Left ventricle myocardium superior (tissue), 1 donor: ENCODE data around the gene BLNK. TPM values are rescaled to one million over a fixed set of nuclear protein-coding genes. Genes with fewer than 3 reads are reported as not detected.

Experiments
- ATAC-seq: fragments of 200-7000 bp; cut with Tn5 transposase; one replicate; pipeline ENCODE4 v1.9.1; 2020; ENCODE audit warnings: mild to moderate bottlenecking, moderate library complexity
- DNase-seq: peaks from one replicate; pipeline ENCODE4 v3.0.0-alpha.2; 2020
- intact Hi-C: fragments of 100-400 bp; cut with micrococcal nuclease; formaldehyde crosslinking; loops from one replicate; pipeline ENCODE4 v1.11.0; 2022
- total RNA-seq: library from RNA; stranded (reverse); fragmentation: NEBNext Ultra II Directional; extraction: Animal tissue kit (Norgen Biotek cat#: 25700); gene quantifications from one replicate; pipeline ENCODE4 v1.2.1, GENCODE V29; 2021
- donor health status: DM: no; HTN: yes; CAD: no; lungs with severe emphysema.

Gene BLNK
- total RNA-seq, 1 donor from 2014 or later: 1.3 TPM

DNA sequence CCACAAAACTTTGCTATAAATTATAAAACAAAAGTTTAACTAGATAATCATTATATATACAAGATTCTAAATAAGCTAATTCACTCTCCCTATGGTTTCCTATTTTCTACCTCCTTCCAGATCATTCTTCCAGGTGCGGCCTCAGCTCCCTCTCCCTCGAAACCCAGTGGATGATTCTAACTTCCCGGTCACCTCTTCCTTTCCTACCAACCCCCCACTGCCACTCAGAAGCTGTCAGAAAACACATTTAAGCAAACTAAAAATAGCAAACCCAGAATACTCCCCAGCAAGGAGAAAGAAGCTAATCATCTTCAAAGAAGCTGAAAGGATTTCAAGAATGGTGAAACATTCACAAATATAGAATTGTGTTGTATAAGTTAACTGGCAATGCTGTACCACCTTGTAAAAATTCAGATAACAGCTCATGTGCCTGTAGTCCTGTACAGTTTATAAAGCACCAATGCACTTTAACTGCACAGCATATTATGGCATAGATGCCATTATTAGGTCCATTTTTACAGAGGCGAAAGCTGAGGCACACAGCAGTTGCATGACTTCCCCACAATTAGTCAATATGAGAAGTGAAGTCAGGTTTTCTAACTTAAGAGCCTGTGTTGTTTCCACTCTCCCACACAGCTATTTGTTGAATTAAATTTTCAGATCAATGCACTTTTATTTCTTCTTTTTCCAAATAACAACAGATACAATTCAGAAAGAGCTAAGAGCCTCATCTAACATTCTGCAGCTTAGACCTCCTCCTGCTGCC lies 19.2 kb upstream of the BLNK start:
- intact Hi-C loops: no loop called here
- no peak for ATAC-seq

DNA sequence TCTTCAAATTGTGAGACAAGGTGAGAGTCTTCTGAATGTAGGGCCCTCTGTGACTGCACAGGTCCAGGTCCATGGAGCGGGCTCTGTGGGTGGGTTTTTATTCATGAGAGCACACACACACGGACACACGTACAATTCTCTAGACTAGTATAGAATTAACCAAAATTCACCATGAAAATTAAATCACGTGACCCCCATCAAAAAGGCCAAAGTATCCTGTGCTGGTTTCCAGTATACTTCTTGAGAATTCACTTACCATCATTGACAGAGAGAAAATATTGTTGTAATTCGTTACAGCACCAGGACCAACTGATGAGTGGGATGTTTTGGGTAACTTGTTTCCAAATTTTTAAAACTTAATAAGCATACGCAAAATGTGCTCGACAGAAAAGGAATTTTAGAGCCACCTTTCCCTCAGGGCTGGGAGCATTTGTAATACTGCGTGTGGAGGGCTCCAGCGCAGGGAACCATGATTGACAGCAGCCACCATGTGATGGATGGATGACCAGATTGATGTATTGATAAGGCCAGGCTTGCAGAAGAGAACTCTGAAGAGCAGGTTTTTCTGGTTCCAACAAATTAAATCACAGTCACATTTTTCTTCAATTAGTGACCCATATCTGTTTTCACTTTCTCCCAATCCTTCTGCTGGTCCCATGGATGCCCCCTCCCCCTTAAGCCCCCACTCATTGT lies 18.0 kb upstream of the BLNK start:
- DNase-seq (no peak), ATAC-seq (no peak)
- intact Hi-C loops: loop anchor here (5.0 kb wide), 1 partner anchor 57 kb away; no protein-coding TSS in a partner anchor

More for the DNA sequence above, 19.2 kb upstream of the BLNK start:
- DNase-seq: no peak

DNA sequence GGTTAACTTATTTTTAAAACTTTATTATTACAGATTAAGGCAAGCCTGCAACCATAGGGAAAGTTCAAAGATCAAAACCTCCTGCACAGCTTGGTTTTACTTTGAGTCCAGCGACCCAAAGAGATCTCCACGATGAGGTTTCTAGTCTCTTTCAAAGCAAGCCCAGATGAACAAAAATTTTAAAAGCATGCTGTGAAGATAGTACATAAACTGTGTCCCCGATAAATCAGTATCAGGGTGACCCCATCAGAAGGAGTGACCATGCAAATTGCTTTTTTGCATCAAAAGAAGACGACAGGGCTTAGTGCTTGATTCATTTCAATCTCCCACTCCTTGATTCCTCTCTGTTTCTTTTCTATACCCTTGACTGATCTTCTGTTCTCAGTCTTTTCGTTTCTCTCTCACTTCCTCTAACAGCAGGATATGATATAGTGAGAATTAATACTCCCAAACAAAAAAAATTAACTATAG lies 16.8 kb upstream of the BLNK start:
- DNase-seq (no peak), ATAC-seq (no peak)
- intact Hi-C loops: loop anchor here (5.0 kb wide), 1 partner anchor 56 kb away; no protein-coding TSS in a partner anchor

DNA sequence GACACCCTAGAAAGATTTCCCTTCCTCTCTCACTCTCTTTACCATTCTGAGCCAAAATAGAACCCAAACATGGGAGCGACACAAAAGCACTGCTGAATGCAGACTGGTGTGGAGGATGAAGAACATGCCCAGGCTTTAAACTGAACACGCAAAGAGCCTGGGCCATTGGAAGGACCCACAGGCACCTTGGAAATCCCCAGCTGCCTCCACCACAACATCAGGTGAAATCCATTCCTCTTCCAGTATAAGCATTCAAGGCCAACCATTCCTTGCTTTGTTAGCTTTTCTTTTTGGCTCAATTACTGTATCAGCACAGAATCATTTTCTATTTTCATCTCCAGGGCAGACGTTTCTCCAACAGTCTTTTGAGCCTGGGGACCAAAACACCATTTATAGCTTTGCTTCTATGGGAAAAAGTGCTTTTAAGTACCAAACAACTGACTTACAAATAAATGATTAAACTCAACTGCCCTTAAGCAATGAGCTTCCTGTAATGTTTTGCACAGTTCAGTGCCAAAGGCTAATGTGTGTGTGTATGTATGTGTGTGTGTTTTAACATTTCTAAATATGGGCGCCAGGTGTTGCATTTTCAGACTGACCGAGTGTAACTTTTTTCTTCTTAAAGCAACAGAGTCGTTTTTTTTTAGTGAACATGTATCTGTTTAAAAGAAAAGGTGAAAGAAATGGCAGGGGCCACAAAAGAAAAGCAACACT lies 16.2 kb upstream of the BLNK start:
- no peak for ATAC-seq
- no peak for DNase-seq
- intact Hi-C loops: loop anchor here (5.0 kb wide), 1 partner anchor 55 kb away; no protein-coding TSS in a partner anchor

DNA sequence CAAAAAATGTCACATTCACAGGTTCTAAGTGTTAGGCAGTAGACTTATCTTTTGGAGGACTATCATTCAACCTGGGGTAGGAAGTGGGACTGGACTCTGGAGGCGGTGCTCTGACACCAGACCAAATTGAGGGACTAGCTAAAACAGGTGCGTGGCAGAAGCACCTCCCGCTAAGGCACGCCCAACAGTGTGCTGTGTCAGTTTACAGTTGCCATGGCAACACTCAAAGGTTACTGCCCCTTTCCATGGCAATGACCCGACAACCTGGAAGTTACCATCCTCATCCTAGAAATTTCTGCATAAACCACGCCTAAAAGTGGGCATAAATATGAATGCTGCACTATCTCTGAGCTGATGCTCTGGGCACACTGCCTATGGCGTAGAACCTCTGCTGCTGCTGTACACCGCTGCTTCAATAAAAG lies 14.0 kb upstream of the BLNK start:
- no peak for ATAC-seq
- intact Hi-C loops: loop anchor here (5.0 kb wide), 1 partner anchor 53 kb away; no protein-coding TSS in a partner anchor

DNA sequence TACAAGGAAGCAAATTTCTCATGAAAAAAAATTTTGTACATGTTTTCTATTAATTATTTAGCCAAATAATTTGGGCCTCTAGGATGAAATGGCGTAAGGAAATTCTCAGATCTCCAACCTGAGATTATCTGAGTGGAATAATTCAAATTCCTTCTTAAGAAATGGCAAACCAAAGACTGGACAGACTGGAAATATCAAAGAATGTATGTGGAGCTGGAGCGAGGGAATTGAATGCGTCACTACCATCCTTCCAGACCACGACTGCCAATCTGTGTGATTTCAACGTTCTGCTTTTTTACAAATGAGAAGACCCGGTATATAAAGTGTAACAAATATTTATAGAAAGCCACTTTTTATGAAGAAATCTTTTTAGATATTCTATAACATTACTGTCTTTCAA lies 12.4 kb upstream of the BLNK start:
- ATAC-seq (no peak), DNase-seq (no peak)
- intact Hi-C loops: no loop called here

More for the DNA sequence above, 14.0 kb upstream of the BLNK start:
- DNase-seq: no peak

DNA sequence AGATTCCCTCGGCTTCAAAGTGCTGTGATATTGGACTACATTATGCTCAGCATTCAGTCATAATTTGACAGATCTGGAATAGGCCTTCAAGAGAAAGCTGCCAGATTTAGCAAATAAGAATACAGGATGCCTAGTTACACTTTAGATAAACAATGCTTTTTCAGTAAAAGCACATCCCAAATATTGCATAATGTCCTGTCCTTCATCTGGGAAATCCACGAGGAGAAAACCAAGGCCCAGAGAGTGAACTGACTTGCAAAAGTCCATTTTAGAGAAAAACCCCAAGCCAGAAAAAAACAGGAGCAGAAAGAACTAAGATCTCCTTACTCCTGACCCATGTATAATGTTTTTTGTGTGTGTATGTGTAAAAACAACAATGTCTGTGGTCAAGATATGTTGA lies 12.0 kb upstream of the BLNK start:
- ATAC-seq (no peak), DNase-seq (no peak)
- intact Hi-C loops: no loop called here

DNA sequence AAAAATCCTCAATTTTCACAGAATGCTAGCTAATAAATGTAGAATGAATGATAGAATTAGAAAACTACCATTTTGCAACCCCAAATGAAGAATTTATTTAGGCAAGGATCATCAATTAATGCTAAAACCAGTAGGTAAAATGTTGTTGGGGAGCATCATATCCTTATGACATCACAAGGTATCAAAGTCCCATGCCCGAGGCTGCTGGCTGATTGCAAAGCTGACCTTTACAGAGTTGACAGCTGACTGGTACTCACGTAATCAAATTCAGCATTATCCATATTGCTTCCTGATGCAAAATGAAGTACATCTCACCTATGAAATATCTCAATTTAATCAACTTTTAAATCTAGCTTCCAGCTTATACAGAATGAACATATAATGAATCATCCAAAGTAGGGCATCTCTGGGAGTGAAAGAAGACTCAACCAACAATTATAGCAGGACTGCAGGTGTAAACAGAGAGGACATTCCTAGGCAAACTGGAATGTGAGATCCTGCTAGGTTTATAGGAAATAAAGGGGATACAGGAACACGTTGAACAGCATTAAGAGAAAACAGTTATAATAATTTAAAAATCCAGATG lies 10.2 kb upstream of the BLNK start:
- intact Hi-C loops: no loop called here
- no peak for ATAC-seq
- no peak for DNase-seq

DNA sequence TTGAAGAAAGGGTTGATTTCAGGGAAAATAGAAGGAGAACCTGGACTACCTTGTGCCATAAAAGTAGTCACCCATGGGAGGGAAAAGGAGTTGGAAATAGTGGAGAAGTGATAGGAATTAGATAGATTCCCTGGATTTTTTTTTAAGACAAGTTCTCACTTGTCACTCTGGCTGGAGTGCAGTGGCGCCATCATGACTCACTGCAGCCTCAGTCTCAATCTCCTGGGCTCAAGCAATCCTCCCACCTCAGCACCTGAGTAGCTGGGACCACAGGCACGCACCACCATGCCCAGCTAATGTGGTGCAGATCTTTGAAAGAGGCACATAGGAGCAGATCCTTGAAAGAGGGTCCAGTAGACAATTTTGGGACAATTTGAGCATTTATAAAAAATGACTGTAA lies 9.5 kb upstream of the BLNK start:
- ATAC-seq: no peak
- no peak for DNase-seq
- intact Hi-C loops: no loop called here

DNA sequence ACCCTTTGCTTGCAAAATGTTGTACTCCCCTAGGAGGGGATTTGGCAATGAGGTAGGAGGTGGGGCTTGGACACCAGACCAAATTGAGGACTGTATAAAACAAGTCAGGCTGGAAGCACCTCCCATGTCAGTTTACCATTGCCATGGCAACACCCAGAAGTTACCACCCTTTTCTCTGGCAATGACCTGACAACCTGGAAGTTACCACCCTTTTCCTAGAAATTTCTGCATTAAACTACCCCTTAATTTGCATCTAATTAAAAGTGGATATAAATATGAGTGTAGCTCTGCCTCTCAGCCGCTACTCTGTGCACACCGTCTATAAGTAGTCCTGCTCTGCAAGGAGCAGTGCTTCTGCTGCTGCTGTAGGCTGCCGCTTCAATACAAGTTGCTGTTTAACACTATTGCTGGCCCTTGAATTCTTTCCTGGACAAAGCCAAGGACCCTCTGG lies 7.8 kb upstream of the BLNK start:
- no peak for DNase-seq
- ATAC-seq: no peak
- intact Hi-C loops: no loop called here

DNA sequence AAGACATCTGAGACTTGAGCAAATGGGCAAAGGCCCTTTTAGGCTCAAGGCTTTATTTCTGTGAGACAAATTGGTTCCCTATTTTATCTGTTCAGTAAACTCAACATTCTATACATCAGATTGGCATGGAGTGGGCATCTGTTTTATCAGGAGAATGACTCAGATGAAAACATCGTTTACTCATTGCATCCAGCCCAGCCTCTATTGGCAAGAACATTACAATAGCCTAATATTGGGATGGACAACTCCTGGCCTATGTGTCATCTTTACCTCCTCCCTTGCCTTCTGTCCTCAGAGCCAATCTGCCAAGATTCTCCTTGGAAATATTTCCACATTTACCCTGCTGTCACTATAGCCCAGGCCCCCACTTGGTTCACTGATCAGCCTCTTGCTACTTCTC lies 5.5 kb upstream of the BLNK start:
- intact Hi-C loops: no loop called here
- no peak for DNase-seq
- ATAC-seq: no peak

DNA sequence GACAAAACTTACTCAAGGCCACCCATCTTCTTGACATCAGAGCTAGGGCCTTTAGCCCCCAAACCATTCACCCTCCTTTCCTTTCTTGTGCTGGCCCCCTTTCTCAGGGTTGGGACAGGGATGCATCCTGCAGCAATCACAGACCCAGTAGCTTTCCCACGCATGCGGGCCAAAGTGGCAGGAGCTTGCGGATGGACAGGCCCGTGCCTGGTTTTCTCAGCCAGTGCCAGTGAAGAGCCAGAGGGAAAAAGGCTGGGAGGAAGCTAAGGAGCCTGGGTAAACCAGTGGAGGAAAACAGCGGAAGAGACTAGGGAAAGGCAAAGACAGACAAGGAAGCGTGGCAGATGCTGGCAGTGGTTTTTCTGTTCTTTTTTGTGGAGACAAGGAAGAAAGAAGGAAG lies 5.1 kb upstream of the BLNK start:
- no peak for DNase-seq
- ATAC-seq: no peak
- intact Hi-C loops: no loop called here

DNA sequence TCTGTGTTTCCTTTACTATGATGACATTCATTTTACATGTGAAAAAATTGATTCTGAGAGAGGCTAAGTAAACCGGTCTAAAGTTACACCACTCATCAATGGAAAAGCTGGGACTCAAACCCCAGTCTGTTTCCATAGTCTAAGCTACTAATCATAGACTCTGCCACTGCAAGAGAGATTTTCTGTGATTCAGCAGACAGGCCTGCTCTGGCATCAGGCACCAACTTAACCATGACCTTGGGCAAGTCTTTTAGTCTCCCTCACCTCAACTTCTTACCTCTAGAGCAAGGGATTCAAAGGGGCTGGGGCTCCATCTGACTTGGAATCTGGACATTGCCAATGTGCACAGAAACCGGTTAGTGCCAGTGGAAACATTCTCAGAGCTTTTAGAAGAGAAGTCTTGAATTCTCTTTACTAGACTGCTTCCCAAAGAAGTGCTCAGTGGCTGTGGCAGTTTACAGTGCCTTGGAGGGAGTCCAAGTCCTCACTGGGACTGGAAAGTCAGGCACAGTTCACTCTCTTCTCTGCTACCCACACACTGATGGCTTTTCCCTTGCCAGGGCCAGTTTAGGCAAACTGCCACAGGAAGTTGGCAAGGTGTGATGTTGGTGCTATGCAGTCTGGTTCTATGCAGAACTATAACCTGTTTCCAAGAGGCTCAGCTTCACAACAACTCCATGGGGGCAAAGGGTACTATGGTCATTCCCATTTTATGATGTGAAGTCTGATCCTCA lies 4.5 kb upstream of the BLNK start:
- peak; percentile 63 for DNase-seq
- peak; percentile 91 for ATAC-seq
- intact Hi-C loops: no loop called here

DNA sequence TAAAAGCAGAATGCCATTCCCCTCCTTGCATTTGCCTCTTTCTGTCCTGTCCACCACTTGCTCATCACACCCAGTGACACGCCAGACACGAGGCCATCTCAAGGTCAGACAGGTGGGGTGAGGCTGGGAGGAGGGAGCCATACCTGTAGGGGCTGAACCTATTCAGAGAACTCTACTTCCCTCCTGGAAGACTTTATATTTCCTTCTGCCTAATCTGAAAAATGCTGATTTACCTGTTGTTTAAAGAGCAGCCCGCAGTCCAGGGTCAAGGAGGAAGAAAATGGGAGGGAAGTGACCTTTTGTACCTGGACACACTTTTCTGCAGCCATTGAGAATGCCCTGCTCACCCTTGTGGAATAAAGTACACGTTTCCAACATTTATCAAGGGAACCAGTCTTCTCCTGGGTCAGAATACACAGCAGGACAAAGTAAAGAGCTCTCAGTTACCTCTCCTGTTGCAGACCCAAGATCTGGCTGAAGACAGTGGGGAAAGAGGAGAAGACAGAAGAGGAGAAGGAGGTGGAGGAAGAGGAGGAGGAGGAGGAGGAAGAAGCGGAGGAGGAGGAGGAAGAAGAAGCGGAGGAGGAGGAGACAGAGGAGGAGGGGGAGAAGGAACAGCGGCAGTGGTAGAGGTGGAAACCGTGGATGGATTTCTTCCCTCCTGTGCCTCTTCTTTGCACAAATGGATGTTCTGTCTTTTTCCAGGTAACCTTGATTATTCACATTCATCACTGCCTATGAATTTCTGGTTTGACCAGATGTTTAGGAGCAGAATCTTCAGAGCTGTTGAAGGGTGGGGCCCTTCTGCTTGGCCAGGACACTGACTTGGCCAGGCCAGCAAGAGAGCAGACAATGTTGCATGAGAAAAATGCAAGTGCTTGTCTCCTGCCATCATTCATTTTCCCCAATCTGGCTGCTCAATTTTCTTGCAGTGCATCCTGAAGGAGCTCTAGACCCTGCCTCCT lies 1.2 kb upstream of the BLNK start:
- intact Hi-C loops: no loop called here
- no peak for ATAC-seq
- no peak for DNase-seq

DNA sequence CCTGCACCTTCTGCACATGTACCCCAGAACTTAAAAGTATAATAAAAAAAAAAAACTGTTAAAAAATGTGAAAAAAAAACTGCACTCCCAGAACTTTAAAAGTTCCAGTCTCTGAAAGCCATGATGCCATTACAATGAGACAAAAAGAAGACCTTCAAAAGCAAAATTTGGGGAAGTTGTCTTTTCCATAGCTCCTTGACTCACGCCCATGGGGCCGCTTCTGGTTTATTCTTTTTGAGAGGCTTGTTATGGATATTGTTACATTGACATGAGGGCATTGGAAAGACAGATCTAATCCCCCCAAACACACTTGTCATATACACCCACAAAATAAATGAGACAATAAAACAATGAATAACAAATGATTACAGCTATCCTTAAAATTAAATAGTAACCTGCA lies 798 bp downstream of the BLNK start:
- intact Hi-C loops: no loop called here
- ATAC-seq (no peak), DNase-seq (no peak)

DNA sequence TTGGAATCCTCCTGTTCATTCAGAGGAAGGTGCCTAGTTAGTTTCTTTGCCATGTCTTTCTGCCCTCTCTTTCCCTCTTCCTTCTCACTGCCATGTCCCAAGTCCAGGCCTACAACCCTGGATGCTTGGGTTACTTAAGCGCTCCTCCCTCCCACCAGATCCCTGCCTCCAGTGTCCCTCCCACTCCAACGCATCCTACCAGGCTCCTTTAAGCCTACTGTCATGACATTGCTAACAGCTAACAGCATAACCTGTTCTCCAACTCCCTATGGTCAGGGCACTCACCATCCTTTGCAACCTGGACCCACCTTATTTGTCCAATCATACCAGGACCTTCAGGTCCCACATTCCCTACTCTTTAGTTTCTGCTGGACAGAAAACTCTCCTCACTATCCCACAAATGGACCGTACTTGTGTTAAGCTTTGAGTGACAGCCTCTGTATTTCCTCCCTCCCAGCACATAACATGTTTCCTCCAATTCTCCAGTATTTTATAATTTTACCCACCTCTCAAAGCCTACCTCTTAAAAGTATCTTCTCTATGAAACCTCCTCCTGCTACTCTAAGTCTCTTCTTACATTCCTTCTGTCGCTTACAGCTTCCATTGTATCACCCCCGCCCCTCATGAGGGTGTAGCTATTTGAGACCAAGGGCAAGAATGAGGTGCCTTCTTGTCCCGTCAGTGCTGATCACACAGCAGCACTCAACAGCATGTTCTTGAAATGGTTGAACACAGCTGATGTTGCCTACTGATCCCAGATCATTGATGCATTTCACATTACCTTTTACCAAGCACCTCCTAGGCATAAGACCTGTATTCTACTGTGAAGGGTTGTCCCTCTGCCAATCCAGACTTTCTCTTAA lies 1.7 kb downstream of the BLNK start:
- no peak for ATAC-seq
- DNase-seq: no peak
- intact Hi-C loops: no loop called here
